Hematopoietic multipotent progenitor cell (in vitro differentiated cells): Measurements from ENCODE around the gene GPX4. TPM values are rescaled to one million over a fixed set of nuclear protein-coding genes. Genes with fewer than 3 reads are reported as not detected.

Experiments used
- DNase-seq, 3 donors: peaks; one replicate each; pipeline ENCODE4 v3.0.0-alpha.2; 2011 to 2015; ENCODE audit warnings: low read depth in 2 of 3, low spot score in 2 of 3
- total RNA-seq: library from RNA; depleted of rRNA; stranded (reverse); fragments of >200 nt; gene quantifications from one replicate; pipeline ENCODE4 v1.2.3, GENCODE V29; 2012

The GPX4 gene
- total RNA-seq, 1 donor: 316 TPM

- peak in 2 of 3 donors; percentile 65 to 66 for DNase-seq
Measured at GRCh38 chr19:1068009-1069001, 35.5 kb upstream of the GPX4 start.

DNA sequence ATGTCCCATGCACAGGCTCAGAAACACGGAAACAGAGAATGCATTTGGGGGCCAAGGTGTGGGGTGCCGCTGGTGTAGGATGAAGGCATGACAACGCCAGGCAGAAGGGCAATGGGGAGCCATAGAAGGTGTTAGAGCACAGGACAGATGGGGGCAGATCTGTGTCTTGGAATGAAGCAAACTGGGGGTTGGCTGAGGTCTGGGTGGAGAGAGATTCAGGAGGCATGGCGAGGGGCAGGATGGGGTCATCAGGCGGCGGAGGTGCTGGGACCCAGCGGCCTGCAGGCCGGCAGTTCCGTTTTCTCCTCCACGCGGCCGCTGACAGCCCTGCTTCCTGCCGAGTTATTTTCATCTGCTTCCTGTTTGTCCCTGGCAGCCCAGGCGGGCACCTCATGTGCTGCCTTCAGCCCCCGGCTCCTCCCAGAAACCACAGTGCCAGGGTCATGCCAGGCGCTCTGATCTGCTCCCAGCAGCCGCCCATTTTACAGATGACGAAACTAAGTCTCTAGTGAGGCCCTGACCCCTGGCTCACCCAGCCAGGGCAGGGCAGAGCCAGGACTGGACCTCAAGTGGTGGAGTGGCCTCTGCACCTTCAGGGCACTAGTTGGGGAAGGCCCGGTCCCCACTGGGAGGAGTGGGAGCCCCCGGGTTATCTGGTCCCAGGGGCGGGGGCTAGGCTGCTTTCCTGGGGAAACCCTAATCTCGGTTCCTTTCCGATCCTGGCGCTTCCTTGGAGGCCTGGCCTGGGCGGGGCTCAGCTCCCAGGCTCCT is 34.6 kb upstream of the GPX4 start:
- peak in 2 of 3 donors; percentile 90 to 95 for DNase-seq

DNA sequence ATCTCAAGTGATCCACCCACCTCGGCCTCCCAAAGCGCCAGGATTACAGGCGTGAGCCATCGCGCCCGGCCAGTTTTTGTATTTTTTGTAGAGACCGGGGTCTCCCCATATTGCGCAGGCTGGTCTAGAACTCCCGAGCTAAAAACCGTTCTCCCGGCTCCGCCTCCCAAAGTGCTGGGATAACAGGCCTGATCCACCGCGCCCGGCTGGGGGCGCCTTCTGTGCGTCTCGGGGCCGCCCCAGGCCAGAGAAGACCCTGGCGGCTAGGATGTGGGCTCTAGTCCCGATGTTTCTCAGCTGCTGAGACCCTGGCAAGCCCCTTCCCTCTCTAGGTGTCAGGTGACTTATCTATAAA is 33.2 kb upstream of the GPX4 start:
- DNase-seq: no peak

DNA sequence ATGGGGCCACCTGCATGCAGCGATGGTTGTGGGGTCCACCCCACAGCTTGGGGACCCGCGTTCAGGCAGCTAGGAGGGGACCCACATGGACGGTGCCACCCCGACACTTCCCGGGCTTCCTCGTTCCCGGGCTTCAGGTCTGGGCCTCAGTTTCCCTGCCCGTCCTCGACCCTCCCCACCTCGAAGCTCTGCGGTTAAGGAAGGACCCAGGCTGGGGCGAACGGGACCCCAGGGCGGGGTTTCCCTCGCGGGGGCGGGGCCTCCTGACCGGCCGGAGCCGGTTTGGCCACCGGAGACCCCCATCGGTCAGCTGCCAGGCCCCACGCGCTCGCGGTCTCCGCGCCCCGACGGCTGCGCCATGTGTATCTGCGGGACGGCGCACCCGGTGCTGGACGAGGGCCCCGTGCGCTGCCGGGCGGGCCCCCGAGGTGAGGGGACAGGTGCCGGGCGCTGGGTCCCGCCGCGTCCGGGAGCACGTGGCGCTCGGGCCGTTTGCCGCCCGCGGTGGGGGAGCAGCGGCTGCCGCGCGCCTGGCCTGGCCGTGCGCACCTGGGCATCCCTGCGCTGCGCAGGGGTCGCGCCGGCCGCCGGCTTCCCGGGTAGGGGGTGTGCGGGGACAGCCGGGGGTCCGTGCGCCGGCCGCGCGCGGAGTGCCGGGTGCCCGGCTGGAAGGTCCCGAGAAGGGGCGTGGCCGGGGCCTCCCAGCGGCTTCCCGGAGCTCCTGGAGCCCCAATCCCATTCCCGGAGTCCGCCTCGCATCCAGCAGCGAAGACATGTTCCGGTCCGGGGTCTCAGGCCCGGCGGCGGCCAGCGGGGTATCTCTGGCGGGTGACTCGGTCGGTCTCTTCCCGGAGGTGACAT is 32.6 kb upstream of the GPX4 start:
- DNase-seq: no peak

- no peak for DNase-seq
Measured at GRCh38 chr19:1072371-1073015, 31.3 kb upstream of the GPX4 start.

DNA sequence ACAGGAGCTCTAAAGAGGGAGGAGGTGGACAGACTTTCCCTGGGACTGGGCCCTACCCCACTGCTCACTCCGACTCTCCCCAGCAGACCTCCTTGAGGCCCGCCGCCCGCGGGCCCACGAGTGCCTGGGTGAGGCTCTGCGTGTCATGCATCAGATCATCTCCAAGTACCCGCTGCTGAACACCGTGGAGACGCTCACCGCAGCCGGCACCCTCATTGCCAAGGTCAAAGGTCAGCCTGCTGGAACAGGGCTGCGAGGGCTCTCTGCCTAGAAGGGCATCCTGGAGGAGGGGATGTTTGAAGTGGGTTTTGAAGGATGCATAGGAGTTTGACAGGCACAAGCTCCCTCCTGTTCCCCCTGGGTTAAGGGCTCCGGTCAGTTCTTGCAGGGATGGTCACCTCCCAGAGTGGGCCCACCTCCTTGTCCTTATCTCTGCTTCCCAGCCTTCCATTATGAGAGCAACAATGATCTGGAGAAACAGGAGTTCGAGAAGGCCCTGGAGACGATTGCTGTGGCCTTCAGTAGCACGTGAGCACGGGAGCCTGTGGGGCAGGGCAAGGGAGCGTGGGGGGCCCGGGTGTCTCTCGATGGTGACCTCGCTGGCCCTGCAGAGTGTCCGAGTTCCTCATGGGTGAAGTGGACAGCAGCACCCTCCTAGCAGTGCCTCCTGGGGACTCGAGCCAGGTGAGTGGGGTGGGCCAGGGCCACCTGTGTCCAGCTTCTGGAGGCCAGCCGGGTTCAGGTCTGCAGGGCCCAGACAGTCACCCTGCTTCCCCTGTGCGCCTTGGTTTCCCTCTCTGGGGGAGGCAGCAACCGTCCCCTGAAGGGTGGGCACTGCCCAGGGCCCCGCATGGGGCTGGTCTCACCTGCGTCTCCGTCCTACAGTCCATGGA is 30.5 kb upstream of the GPX4 start:
- no peak for DNase-seq

DNA sequence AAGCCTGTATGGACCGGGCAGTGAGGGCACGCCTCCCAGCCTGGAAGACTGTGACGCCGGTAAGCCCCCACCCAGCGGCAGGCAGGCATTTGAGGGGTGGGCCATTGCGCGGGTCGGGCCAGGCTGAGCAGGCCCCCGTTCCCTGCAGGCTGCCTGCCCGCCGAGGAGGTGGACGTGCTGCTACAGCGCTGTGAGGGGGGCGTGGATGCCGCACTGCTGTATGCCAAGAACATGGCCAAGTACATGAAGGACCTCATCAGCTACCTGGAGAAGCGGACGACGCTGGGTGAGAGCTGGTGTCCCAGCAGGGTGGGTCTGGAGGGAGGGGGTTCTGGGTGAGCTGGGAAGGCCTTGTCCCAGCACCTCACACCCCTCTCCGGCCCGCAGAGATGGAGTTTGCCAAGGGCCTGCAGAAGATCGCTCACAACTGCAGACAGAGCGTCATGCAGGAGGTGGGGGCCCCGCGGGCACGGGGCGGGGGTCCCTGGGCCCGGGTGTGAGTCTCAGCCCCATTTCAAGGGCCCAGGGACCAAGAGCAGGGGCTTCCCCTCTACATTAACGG is 29.8 kb upstream of the GPX4 start:
- no peak for DNase-seq

DNA sequence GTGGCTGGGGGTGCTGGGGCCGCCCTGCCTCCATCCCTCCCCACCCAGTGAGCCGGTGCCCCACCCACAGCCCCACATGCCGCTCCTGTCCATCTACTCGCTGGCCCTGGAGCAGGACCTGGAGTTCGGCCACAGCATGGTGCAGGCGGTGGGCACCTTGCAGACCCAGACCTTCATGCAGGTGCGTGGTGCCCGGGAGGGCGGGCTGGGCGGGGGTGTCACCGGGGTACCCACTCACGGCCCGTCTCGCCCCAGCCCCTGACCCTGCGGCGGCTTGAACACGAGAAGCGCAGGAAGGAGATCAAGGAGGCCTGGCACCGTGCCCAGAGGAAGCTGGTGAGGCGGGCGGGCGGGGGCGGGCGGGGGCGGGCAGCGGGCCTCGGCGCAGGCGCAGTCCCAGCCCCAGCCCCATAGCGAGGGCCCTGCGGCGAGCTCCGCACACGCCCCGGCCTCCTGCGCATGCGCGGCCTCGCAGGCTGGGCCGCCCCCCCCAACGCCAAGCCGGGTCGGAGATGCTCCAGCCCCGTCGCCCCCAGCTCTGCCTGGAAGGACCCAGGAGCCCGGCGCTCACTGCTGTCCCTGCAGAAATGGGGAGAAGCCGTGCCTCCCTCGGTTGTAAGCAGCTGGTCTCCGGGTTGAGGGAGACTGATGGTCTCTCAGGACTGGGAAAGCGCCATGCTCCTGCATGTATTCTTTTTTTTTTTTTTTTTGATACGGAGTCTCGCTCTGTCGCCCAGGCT is 29.1 kb upstream of the GPX4 start:
- peak; percentile 92 to 94 (median 92) for DNase-seq

GRCh38 chr19:1076046-1076386 is 27.8 kb upstream of the GPX4 start:
- no peak for DNase-seq

- peak; percentile 79 to 90 (median 87) for DNase-seq
Measured at GRCh38 chr19:1076951-1077350, 26.8 kb upstream of the GPX4 start.

DNA sequence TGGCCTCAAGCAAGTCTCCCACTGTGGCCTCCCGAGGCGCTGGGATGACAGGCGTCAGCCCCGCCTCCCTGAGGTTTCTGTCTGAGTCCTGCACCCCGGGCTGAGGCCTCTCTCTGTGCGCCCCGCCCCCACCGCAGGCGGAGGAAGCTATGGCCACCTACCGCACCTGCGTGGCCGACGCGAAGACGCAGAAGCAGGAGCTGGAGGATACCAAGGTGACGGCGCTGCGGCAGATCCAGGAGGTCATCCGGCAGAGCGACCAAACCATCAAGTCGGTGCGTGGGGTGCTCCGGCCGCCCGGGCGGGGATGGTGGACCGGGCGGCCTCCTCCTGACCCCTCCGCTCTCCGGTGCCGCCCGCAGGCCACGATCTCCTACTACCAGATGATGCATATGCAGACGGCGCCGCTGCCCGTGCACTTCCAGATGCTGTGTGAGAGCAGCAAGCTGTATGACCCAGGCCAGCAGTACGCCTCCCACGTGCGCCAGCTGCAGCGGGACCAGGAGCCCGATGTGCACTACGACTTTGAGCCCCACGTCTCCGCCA is 24.2 kb upstream of the GPX4 start:
- no peak for DNase-seq

DNA sequence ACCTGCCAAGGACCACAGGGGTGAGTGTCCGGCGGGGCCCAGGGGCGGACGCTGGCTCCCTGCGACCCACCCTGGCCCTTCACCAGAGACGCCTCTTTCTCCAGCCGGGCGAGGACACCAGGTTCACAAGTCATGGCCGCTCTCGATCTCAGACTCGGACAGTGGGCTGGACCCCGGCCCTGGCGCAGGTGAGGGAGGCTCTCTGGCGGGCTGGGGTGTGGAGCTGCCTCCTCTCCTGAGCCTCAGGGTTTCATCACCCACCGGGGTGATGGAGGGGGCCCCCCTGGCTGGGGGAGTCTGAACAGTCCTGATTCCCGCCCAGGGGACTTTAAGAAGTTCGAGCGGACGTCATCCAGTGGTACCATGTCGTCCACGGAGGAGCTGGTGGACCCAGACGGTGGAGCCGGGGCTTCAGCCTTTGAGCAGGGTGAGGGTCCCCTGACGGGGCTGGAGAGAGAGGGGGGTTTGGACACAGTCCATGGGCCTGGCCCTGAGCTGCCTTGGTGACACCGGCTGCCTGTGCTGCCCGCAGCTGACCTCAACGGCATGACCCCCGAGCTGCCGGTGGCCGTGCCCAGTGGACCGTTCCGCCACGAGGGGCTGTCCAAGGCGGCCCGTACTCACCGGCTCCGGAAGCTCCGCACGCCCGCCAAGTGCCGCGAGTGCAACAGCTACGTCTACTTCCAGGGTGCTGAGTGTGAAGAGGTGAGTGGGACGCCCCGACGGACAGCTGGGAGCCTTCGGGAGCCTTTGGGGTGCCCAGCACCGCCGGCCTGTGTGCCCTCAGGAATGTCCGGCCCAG is 23.2 kb upstream of the GPX4 start:
- DNase-seq: no peak

- no peak for DNase-seq
Measured at GRCh38 chr19:1081301-1082164, 22.3 kb upstream of the GPX4 start.

- peak in 2 of 3 donors; percentile 32 to 68 for DNase-seq
Measured at GRCh38 chr19:1082165-1082927, 21.4 kb upstream of the GPX4 start.
